GM10266 (cell line): Measurements from ENCODE around the gene MAEA.

Experiments used
- DNase-seq: peaks from one replicate; pipeline ENCODE4 v3.0.0; 2012; ENCODE audit errors: extremely low spot score
- CTCF ChIP-seq: IDR thresholded peaks from 2 replicates; pipeline ENCODE4 v1.5.1; 2012; ENCODE audit warnings: mild to moderate bottlenecking, low read depth; ENCODE audit not compliant: control insufficient read depth, insufficient read depth; ENCODE audit errors: missing control alignments

Gene MAEA

GRCh38 chr4:1251773-1252066 is 38.0 kb upstream of the MAEA start:
- no peak for DNase-seq
- TF ChIP-seq CTCF = no peak

- no peak for TF ChIP-seq CTCF
- DNase-seq = no peak
These were observed 36.7 kb upstream of the MAEA start for GRCh38 chr4:1252928-1253492.

- DNase-seq = no peak
- TF ChIP-seq CTCF = no peak
These were observed 35.9 kb upstream of the MAEA start for GRCh38 chr4:1253831-1254230.

- no peak for TF ChIP-seq CTCF
- no peak for DNase-seq
These were observed 34.5 kb upstream of the MAEA start for GRCh38 chr4:1255151-1255550.

GRCh38 chr4:1255699-1256098 is 34.0 kb upstream of the MAEA start:
- DNase-seq = no peak
- TF ChIP-seq CTCF = no peak

- no peak for DNase-seq
- TF ChIP-seq CTCF = no peak
These were observed 31.2 kb upstream of the MAEA start for GRCh38 chr4:1258457-1258856.

DNA sequence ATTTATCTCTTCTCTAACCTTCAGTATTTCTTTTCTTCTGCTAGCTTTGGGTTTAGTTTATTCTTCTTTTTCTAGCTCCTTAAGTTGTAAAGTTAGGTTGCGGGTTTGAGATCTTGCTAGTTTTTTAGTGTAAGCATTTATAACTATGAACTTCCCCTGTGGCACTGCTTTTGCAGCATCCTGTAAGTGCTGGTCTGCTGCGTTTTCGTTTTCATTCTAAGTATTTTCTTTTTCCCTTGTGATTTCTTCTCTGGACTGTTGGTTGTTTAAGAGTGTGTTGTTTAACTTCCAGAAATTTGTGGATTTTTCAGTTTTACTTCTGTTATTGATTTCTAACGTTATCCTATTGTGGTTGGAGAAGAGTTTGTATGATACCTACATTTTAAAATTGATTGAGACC is 29.7 kb upstream of the MAEA start:
- no peak for TF ChIP-seq CTCF
- no peak for DNase-seq
